ENCODE measurements around the gene STAT3.
"Not testable (repeated sequence)": the region's sequence is repeated elsewhere in the genome, so short reads cannot be mapped to it uniquely, and the experiment has no call there.

STAT3 gene

DNA sequence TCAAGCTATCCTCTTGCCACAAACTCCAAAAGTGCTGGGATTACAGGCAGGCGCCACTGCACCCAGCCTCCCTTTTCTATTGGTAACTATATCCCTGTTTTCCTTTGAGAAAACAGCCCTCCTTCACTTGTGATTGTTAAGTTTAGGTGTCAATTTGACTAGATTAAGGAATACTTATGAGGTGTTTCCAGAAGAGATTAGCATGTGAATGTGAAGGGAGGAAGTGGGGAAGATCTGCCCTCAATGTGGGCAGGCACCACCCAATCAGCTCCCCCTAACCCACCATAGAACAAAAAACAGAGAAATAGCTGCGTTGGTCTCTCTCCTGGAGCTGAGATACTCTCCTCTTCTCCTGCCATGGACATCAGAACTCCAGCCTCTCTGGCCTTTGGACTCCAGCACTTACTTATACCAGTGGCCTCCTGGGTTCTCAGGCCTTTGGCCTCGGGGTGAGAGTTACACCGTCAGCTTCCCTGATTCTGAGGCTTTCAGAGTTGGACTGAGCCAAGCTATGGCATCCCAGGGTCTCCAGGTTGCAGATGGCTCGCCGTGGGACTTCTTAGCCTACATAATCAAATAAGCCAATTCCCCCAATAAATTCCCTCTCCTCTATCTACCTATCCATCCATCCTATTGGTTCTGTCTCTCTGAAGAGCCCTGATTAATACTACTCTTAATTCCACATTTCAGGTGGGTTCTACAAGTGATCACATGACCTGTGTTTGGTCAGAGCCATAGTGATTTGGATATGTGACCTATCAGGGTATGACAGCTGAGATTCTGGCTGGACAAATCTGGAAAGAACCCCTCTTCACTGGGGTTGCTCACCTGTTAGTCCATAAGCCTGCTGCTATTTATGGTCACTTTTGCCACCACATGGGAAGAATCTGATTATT lies 12.0 kb upstream of the STAT3 start:
- Histone ChIP-seq H3K27me3 (ENCODE audit: control insufficient read depth, insufficient read depth, low read length) (no peaks in the 10 kb centered on the region), H3K27ac (no peak overlapping the region), H3K9me3 (ENCODE audit: control insufficient read depth, low read length) (no peaks in the 10 kb centered on the region), H2AFZ (no peak overlapping the region), H3K9ac (no peak overlapping the region), H3K36me3 (ENCODE audit: control insufficient read depth, insufficient read depth, low read length) (no peaks in the 10 kb centered on the region), H3K79me2 (no peaks in the 10 kb centered on the region), H3K4me3 (ENCODE audit: low read depth, low read length) (no peak overlapping the region), H3K4me2 (ENCODE audit: low read length) (no peak overlapping the region), H3K4me1 (no peaks in the 10 kb centered on the region)
- TF ChIP-seq, protein P1, sequence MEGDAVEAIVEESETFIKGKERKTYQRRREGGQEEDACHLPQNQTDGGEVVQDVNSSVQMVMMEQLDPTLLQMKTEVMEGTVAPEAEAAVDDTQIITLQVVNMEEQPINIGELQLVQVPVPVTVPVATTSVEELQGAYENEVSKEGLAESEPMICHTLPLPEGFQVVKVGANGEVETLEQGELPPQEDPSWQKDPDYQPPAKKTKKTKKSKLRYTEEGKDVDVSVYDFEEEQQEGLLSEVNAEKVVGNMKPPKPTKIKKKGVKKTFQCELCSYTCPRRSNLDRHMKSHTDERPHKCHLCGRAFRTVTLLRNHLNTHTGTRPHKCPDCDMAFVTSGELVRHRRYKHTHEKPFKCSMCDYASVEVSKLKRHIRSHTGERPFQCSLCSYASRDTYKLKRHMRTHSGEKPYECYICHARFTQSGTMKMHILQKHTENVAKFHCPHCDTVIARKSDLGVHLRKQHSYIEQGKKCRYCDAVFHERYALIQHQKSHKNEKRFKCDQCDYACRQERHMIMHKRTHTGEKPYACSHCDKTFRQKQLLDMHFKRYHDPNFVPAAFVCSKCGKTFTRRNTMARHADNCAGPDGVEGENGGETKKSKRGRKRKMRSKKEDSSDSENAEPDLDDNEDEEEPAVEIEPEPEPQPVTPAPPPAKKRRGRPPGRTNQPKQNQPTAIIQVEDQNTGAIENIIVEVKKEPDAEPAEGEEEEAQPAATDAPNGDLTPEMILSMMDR (IDR thresholded peaks at IDR 0.05) = no peak

DNA sequence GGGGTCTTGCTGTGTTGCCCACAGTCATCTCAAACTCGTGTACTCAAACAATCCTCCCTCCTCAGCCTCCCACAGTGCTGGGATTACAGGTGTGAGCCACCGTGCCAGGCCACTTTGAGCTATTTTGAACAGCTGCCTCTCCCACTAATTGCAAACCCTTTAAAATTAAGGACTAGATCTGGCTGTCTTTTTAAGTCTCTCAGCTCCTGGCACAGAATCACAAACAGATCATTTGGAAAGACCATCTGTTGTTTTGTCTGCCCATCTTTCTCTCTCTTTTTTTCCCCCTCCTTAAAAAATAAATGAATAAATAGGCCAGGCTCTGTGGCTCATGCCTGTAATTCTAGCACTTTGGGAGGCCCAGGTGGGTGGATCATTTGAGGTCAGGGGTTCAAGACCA lies 10.9 kb upstream of the STAT3 start:
- Histone ChIP-seq H3K9ac (no peak overlapping the region), H3K36me3 (ENCODE audit: control insufficient read depth, insufficient read depth, low read length) (no peaks in the 10 kb centered on the region), H2AFZ (no peak overlapping the region), H3K27me3 (ENCODE audit: control insufficient read depth, insufficient read depth, low read length) (no peaks in the 10 kb centered on the region), H3K79me2 (no peaks in the 10 kb centered on the region), H3K4me1 (no peaks in the 10 kb centered on the region), H3K4me2 (ENCODE audit: low read length) (no peak overlapping the region), H3K27ac (no peak overlapping the region), H3K4me3 (ENCODE audit: low read depth, low read length) (no peak overlapping the region), H3K9me3 (ENCODE audit: control insufficient read depth, low read length) (no peaks in the 10 kb centered on the region)
- TF ChIP-seq, protein P1 (IDR thresholded peaks at IDR 0.05) = no peak

DNA sequence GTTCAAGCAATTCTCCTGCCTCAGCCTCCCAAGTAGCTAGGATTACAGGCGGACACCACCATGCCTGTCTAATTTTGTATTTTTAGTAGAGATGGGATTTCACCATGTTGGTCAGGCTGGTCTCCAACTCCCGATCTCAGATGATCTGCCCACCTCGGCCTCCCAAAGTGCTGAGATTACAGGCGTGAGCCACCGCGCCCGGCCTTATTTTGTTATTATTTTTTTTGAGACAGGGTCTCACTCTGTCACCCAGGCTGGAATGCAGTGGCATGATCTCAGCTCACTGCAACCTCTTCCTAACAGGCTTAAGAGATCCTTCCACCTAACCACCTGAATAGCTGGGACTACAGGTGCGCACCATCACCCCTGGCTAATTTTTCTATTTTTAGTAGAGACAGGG lies 7.4 kb upstream of the STAT3 start:
- H3K4me3 ChIP-seq (ENCODE audit: low read depth, low read length); H2AFZ ChIP-seq; H3K79me2 ChIP-seq; H3K4me1 ChIP-seq; H3K9me3 ChIP-seq (ENCODE audit: control insufficient read depth, low read length); H3K27ac ChIP-seq; H3K27me3 ChIP-seq (ENCODE audit: control insufficient read depth, insufficient read depth, low read length); H3K9ac ChIP-seq; H3K36me3 ChIP-seq (ENCODE audit: control insufficient read depth, insufficient read depth, low read length); H3K4me2 ChIP-seq (ENCODE audit: low read length): not testable (repeated sequence)

- no peaks in the 10 kb centered on the region for H3K79me2 ChIP-seq
- no peaks in the 10 kb centered on the region for H3K9me3 ChIP-seq (ENCODE audit: control insufficient read depth, low read length)
- no peak overlapping the region for H3K27ac ChIP-seq
- H3K27me3 ChIP-seq (ENCODE audit: control insufficient read depth, insufficient read depth, low read length) = no peaks in the 10 kb centered on the region
- no peaks in the 10 kb centered on the region for H3K4me1 ChIP-seq
- TF ChIP-seq, protein P1 (IDR thresholded peaks at IDR 0.05) = no peak
- no peak overlapping the region for H3K4me2 ChIP-seq (ENCODE audit: low read length)
- H3K4me3 ChIP-seq (ENCODE audit: low read depth, low read length) = no peak overlapping the region
- H3K9ac ChIP-seq = no peak overlapping the region
- H2AFZ ChIP-seq = no peak overlapping the region
- no peaks in the 10 kb centered on the region for H3K36me3 ChIP-seq (ENCODE audit: control insufficient read depth, insufficient read depth, low read length)
Measured at GRCh38 chr17:42394838-42395237, 6.6 kb upstream of the STAT3 start.

DNA sequence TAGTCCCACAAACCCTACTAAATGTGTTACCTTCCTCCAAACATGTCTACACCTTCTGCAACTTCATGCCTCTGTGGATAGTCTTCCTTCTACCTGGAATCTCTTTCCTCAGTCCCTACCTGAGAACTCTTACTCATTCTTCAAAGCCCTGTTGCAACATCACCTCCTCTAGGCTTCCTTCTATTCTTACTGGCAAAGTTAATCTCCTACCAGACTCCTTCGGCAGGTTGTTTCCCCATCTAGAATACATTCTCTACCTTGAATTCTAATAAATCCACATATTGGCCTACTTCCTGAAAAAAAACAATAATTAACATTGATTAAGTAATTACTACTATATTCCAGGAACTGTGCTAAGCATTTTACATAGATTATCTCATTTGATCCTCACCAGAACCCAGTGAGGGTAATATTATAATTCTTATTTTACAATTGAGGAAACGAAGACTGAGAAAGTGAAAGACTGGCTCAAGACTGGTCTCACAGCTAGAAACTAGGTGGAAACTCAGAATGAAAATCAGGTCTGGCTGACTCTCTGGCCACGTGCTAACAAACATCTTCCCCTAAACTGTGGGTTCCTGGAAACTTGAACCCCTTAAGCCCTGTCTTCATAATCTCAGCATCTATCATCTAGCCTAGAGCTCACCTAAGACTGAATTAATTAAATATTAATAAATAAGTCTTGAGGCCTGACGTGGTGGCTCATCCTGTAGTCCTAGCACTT lies 4.6 kb upstream of the STAT3 start:
- TF ChIP-seq, protein P1 (IDR thresholded peaks at IDR 0.05) = no peak
- H3K4me3 ChIP-seq (ENCODE audit: low read depth, low read length) = no peak overlapping the region
- H3K9me3 ChIP-seq (ENCODE audit: control insufficient read depth, low read length) = no peaks in the 10 kb centered on the region
- H2AFZ ChIP-seq = no peak overlapping the region
- H3K9ac ChIP-seq = no peak overlapping the region
- peaks cover 2% of the 10 kb centered on the region for H3K4me1 ChIP-seq
- no peaks in the 10 kb centered on the region for H3K27me3 ChIP-seq (ENCODE audit: control insufficient read depth, insufficient read depth, low read length)
- no peaks in the 10 kb centered on the region for H3K36me3 ChIP-seq (ENCODE audit: control insufficient read depth, insufficient read depth, low read length)
- no peak overlapping the region for H3K4me2 ChIP-seq (ENCODE audit: low read length)
- no peaks in the 10 kb centered on the region for H3K79me2 ChIP-seq
- no peak overlapping the region for H3K27ac ChIP-seq

- not testable (repeated sequence) for H3K9ac ChIP-seq; H3K4me3 ChIP-seq (ENCODE audit: low read depth, low read length); H3K27ac ChIP-seq; H3K27me3 ChIP-seq (ENCODE audit: control insufficient read depth, insufficient read depth, low read length); H3K79me2 ChIP-seq; H3K4me2 ChIP-seq (ENCODE audit: low read length); H3K4me1 ChIP-seq; H2AFZ ChIP-seq; H3K9me3 ChIP-seq (ENCODE audit: control insufficient read depth, low read length); H3K36me3 ChIP-seq (ENCODE audit: control insufficient read depth, insufficient read depth, low read length)
Measured at GRCh38 chr17:42391439-42391838, 3.2 kb upstream of the STAT3 start.

Measured in parathyroid adenoma (tissue), 2 donors.